ENCODE data around the gene APOC1. TPM values are rescaled to one million over a fixed set of nuclear protein-coding genes. Genes with fewer than 3 reads are reported as not detected.
"Not testable (repeated sequence)": the region's sequence is repeated elsewhere in the genome, so short reads cannot be mapped to it uniquely, and the experiment has no call there.

Gene APOC1
- 1 to 10 TPM; 3.6 to 6.5 TPM for total RNA-seq

DNA sequence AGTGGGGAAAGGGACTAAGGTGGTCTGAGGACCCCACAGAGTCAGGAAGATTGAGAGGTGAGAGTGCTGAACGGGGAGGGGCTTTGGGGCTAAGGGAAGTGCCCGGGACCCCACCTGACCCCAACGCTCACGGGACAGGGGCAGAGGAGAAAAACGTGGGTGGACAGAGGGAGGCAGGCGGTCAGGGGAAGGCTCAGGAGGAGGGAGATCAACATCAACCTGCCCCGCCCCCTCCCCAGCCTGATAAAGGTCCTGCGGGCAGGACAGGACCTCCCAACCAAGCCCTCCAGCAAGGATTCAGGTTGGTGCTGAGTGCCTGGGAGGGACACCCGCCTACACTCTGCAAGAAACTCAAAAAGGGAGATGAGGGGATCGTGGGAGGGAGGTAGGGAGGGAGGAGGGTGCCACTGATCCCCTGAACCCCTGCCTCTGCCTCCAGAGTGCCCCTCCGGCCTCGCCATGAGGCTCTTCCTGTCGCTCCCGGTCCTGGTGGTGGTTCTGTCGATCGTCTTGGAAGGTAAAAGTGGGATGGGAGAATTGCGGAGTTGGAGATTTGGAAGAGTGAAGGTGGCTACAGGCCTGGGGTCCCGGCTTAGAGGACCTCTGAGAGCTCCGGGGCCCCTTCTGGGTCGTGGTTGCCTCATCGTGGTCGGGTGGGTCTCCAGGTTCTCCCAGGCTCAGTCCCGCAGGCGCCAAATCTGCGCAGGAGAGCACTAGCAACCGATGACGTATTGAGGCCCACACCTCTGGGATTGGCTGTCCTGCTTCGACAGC is at the start of gene APOC1:
Gene APOC1 (plus strand): TSS at position 176 of the 774 bp plus-strand sequence. CDS start 284 bp downstream, at position 460.
- peaks cover 0 to 17% of the 10 kb centered on the region in 2 donors for H3K4me1 ChIP-seq
- not testable (repeated sequence) for H3K9me3 ChIP-seq, H3K27me3 ChIP-seq, H3K36me3 ChIP-seq
- peak within 1 kb of the TSS in 1 of 2 donors; percentile 10 for H3K27ac ChIP-seq
- peak within 1 kb of the TSS; percentile 51 to 53 for H3K4me3 ChIP-seq
- DNase-seq (ENCODE audit: low spot score) = peak; percentile 94

DNA sequence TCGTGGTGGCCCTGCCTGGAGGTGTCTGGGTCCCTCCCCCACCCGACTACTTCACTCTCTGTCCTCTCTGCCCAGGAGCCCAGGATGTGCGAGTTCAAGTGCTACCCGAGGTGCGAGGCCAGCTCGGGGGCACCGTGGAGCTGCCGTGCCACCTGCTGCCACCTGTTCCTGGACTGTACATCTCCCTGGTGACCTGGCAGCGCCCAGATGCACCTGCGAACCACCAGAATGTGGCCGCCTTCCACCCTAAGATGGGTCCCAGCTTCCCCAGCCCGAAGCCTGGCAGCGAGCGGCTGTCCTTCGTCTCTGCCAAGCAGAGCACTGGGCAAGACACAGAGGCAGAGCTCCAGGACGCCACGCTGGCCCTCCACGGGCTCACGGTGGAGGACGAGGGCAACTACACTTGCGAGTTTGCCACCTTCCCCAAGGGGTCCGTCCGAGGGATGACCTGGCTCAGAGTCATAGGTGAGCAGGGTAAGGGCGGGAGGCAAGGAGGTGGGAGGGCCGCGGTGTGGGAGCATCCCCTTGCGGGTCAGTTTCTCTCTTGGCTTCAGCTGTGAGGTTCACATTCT is 49.1 kb upstream of the APOC1 start:
- no peak for TF ChIP-seq CTCF (IDR thresholded peaks at IDR 0.05)
- Histone ChIP-seq H3K4me1 (peaks cover 0 to 8% of the 10 kb centered on the region in 2 donors), H3K36me3 (peaks cover 31% of the 10 kb centered on the region)

DNA sequence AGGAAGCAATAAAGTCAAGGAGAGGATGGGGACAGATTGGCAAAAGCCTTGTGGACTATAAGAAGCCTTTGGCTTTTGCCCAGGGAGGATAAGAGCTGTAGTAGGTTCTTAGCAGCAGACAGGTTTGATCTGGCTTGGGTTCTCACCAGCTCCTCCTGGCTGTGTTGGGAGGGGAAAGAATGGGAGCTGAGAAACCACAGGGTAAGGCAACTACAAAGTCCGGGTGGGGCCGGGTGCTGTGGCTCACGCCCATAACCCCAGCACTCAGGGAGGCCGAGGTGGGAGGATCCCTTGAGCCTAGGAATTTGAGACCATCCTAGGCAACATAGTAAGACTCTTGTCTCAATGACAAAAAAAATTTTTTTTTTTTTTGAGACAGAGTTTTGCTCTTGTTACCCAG is 47.7 kb upstream of the APOC1 start:
- H3K27ac ChIP-seq = no peak overlapping the region
- no peak for DNase-seq (ENCODE audit: low spot score)
- no peak overlapping the region for H3K4me3 ChIP-seq
- no peak for TF ChIP-seq CTCF (IDR thresholded peaks at IDR 0.05)
- peaks cover 0 to 22% of the 10 kb centered on the region in 2 donors for H3K4me1 ChIP-seq
- H3K36me3 ChIP-seq = peaks cover 41% of the 10 kb centered on the region
- no peaks in the 10 kb centered on the region for H3K9me3 ChIP-seq
- H3K27me3 ChIP-seq = no peaks in the 10 kb centered on the region

More for the DNA sequence above, 49.1 kb upstream of the APOC1 start:
- no peaks in the 10 kb centered on the region for H3K27me3 ChIP-seq
- no peak overlapping the region for H3K4me3 ChIP-seq
- no peak for DNase-seq (ENCODE audit: low spot score)
- no peak overlapping the region for H3K27ac ChIP-seq
- H3K9me3 ChIP-seq = no peaks in the 10 kb centered on the region

GRCh38 chr19:44867578-44867977 is 46.8 kb upstream of the APOC1 start:
- peaks cover 0 to 25% of the 10 kb centered on the region in 2 donors for H3K4me1 ChIP-seq

DNA sequence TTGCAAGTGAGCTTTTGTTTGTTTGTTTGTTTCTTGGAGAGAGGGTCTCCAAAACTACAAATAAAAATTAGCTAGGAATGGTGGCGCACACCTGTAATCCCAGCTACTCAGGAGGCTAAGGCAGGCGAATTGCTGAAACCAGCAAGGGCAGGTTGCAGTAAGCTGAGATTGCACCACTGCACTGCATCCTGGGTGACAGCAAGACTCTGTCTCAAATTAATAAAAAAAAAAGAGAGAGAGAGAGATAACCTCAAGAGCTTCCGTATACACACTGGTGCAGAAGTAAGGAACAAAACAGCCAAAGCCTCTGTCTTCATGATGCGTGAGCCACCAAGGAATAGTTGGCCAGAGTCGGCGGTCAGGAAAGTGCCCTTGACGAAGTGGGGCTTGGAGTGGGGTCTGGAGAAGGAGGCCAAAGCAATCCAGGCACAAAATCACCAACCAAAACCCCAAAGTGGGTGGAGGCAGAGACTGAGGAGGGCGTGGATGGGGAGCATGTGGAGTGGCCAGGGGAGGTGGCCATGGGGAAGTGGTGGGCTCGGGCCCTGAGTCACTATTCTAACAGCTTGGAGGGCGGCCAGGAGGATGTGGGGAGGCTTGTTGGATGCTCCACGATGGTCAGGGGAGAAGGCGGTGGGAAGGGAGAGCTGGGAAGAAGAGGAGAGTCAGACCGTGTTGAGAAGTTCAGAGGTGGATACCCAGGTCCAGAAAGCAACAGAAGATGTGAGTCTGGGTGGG is 44.5 kb upstream of the APOC1 start:
- H3K27ac ChIP-seq = peak overlapping the region; percentile 35 to 56
- H3K36me3 ChIP-seq = peaks cover 69% of the 10 kb centered on the region
- no peak overlapping the region for H3K4me3 ChIP-seq
- no peak for TF ChIP-seq CTCF (IDR thresholded peaks at IDR 0.05)
- DNase-seq (ENCODE audit: low spot score) = no peak
- no peaks in the 10 kb centered on the region for H3K27me3 ChIP-seq
- peaks cover 0 to 25% of the 10 kb centered on the region in 2 donors for H3K4me1 ChIP-seq
- no peaks in the 10 kb centered on the region for H3K9me3 ChIP-seq

More at GRCh38 chr19:44867578-44867977, 46.8 kb upstream of the APOC1 start:
- Histone ChIP-seq H3K9me3 (no peaks in the 10 kb centered on the region), H3K27ac (peak overlapping the region; percentile 31 to 48), H3K27me3 (no peaks in the 10 kb centered on the region), H3K36me3 (peaks cover 49% of the 10 kb centered on the region), H3K4me3 (no peak overlapping the region)
- TF ChIP-seq CTCF (IDR thresholded peaks at IDR 0.05) = no peak
- no peak for DNase-seq (ENCODE audit: low spot score)

- DNase-seq (ENCODE audit: low spot score) = no peak
- Histone ChIP-seq H3K27me3 (no peaks in the 10 kb centered on the region), H3K27ac (no peak overlapping the region), H3K4me3 (no peak overlapping the region), H3K36me3 (peaks cover 70% of the 10 kb centered on the region), H3K9me3 (no peaks in the 10 kb centered on the region), H3K4me1 (peaks cover 0 to 30% of the 10 kb centered on the region in 2 donors)
- TF ChIP-seq CTCF (IDR thresholded peaks at IDR 0.05) = no peak
Measured at GRCh38 chr19:44871809-44872208, 42.6 kb upstream of the APOC1 start.
